ENCODE measurements around the gene TREH.

Gene TREH

GRCh38 chr11:118653684-118654390, 25.6 kb downstream of the TREH start:
- no peaks in the 10 kb centered on the region for H3K27me3 ChIP-seq (replicated peaks)
- peaks cover 87% of the 10 kb centered on the region for H3K36me3 ChIP-seq (replicated peaks)
- in situ Hi-C loops (cut with HindIII; ENCODE audit: low pct_ligation_motif_present, low sequenced_read_pairs), result no loop called here
- no peak for TF ChIP-seq CTCF (IDR thresholded peaks at IDR 0.05; ENCODE audit: low read depth, low read length, missing control alignments)
- H3K27ac ChIP-seq, result no peak overlapping the region
- H3K4me3 ChIP-seq (ENCODE audit: low read depth, low read length), result no peak overlapping the region
- DNase-seq, result no peak

DNA sequence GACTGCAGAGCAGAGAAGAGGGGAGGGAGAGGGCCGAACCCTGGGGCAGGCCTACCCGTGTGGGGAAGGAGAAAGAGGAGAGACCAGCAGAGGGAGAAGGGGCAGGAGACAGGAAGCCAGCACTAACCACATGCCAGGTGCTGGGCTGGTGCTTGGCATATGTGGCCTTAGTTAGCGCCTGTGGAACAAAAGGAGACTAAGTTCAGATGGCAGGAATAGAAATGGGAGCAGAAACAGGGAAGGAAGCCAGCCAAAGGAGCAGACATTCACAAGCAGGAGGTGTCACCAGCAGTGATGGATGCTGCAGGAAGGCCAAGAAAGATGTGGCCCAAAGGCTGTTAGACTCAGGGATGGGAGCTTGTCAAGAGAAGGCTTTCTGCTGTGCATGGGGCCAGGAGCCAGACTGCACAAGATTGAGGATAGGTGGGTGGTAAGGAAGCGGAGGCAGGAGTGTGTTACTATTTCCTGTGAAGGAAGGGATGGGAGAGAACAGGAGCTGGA, 26.7 kb downstream of the TREH start:
- no peak for DNase-seq
- Histone ChIP-seq H3K27me3 (replicated peaks) (no peaks in the 10 kb centered on the region), H3K27ac (no peak overlapping the region), H3K4me3 (ENCODE audit: low read depth, low read length) (no peak overlapping the region), H3K36me3 (replicated peaks) (peaks cover 94% of the 10 kb centered on the region)
- no peak for TF ChIP-seq CTCF (IDR thresholded peaks at IDR 0.05; ENCODE audit: low read depth, low read length, missing control alignments)
- in situ Hi-C loops (cut with HindIII; ENCODE audit: low pct_ligation_motif_present, low sequenced_read_pairs), result no loop called here

GRCh38 chr11:118651820-118652219, 27.6 kb downstream of the TREH start:
- no peaks in the 10 kb centered on the region for H3K27me3 ChIP-seq (replicated peaks)
- in situ Hi-C loops (cut with HindIII; ENCODE audit: low pct_ligation_motif_present, low sequenced_read_pairs), result no loop called here
- H3K36me3 ChIP-seq (replicated peaks), result peaks cover 93% of the 10 kb centered on the region
- no peak for TF ChIP-seq CTCF (IDR thresholded peaks at IDR 0.05; ENCODE audit: low read depth, low read length, missing control alignments)
- no peak overlapping the region for H3K4me3 ChIP-seq (ENCODE audit: low read depth, low read length)
- no peak overlapping the region for H3K27ac ChIP-seq
- no peak for DNase-seq

- H3K4me3 ChIP-seq (ENCODE audit: low read depth, low read length), result no peak overlapping the region
- no peak for DNase-seq
- in situ Hi-C loops (cut with HindIII; ENCODE audit: low pct_ligation_motif_present, low sequenced_read_pairs), result no loop called here
- H3K36me3 ChIP-seq (replicated peaks), result peaks cover 91% of the 10 kb centered on the region
- no peak overlapping the region for H3K27ac ChIP-seq
- no peaks in the 10 kb centered on the region for H3K27me3 ChIP-seq (replicated peaks)
- no peak for TF ChIP-seq CTCF (IDR thresholded peaks at IDR 0.05; ENCODE audit: low read depth, low read length, missing control alignments)
Measured at GRCh38 chr11:118650366-118650765, 29.1 kb downstream of the TREH start.

GRCh38 chr11:118649941-118650340, 29.5 kb downstream of the TREH start:
- Histone ChIP-seq H3K36me3 (replicated peaks) (peaks cover 91% of the 10 kb centered on the region), H3K27me3 (replicated peaks) (no peaks in the 10 kb centered on the region), H3K27ac (no peak overlapping the region), H3K4me3 (ENCODE audit: low read depth, low read length) (no peak overlapping the region)
- no peak for TF ChIP-seq CTCF (IDR thresholded peaks at IDR 0.05; ENCODE audit: low read depth, low read length, missing control alignments)
- in situ Hi-C loops (cut with HindIII; ENCODE audit: low pct_ligation_motif_present, low sequenced_read_pairs), result no loop called here
- no peak for DNase-seq

GRCh38 chr11:118648291-118648690, 31.2 kb downstream of the TREH start:
- Histone ChIP-seq H3K27me3 (replicated peaks) (no peaks in the 10 kb centered on the region), H3K4me3 (ENCODE audit: low read depth, low read length) (no peak overlapping the region), H3K27ac (no peak overlapping the region), H3K36me3 (replicated peaks) (peaks cover 95% of the 10 kb centered on the region)
- no peak for DNase-seq
- in situ Hi-C loops (cut with HindIII; ENCODE audit: low pct_ligation_motif_present, low sequenced_read_pairs), result no loop called here
- TF ChIP-seq CTCF (IDR thresholded peaks at IDR 0.05; ENCODE audit: low read depth, low read length, missing control alignments), result no peak

Data from brain microvascular endothelial cell (primary cell).